IMR-90 (cell line): ENCODE measurements around the gene ADARB2. TPM values are rescaled to one million over a fixed set of nuclear protein-coding genes. Genes with fewer than 3 reads are reported as not detected.

Experiments
- ATAC-seq: fragments of 200-7000 bp; cut with Tn5 transposase; 2 replicates; pipeline ENCODE4 v1.9.1; 2020; ENCODE audit warnings: low read depth, mild to moderate bottlenecking, moderate library complexity
- BruUV-seq: library from RNA; stranded (reverse); fragments of 400-500 nt; replicated peaks from 2 replicates; lab custom pipeline; 2021; lab: Mats Ljungman, UMichigan
- CTCF ChIA-PET: fragments of 300-600 bp; formaldehyde crosslinking; extraction: SDS; loops from one replicate; lab custom pipeline; 2021; ENCODE audit warnings: antibody characterized with exemption; lab: Yijun Ruan, JAX
- POLR2A ChIA-PET: fragments of 300-600 bp; sonication (Branson Sonifier 250); formaldehyde crosslinking; loops from one replicate; lab custom pipeline; 2022; ENCODE audit warnings: antibody characterized with exemption; ENCODE audit not compliant: unreplicated experiment; lab: Charles Lee
- DNase-seq: peaks from one replicate; pipeline ENCODE4 v3.0.0; 2013
- H2AFZ ChIP-seq: replicated peaks from 2 replicates; pipeline ENCODE3; 2013; ENCODE audit warnings: low read length, mild to moderate bottlenecking; ENCODE audit not compliant: poor library complexity
- H2AK5ac ChIP-seq: 2 replicates; pipeline ENCODE4 v1.6.1; 2013; ENCODE audit warnings: low read depth, low read length, inconsistent platforms
- H2AK9ac ChIP-seq: replicated peaks from 2 replicates; pipeline ENCODE3; 2013; ENCODE audit warnings: mild to moderate bottlenecking, low read depth, low read length, moderate library complexity; ENCODE audit not compliant: poor library complexity
- H2BK120ac ChIP-seq: 2 replicates; pipeline ENCODE4 v1.6.1; 2013; ENCODE audit warnings: low read depth, low read length, inconsistent platforms
- H2BK15ac ChIP-seq: 3 replicates; pipeline ENCODE4 v1.6.1; 2013; ENCODE audit warnings: low read depth, low read length, inconsistent platforms
- H2BK20ac ChIP-seq: 2 replicates; pipeline ENCODE4 v1.6.1; 2013; ENCODE audit warnings: low read depth, mild to moderate bottlenecking, inconsistent platforms, low read length, moderate library complexity
- H2BK5ac ChIP-seq: 2 replicates; pipeline ENCODE4 v1.6.1; 2013; ENCODE audit warnings: mild to moderate bottlenecking, low read depth, low read length, inconsistent platforms; ENCODE audit not compliant: poor library complexity, severe bottlenecking
- H3K14ac ChIP-seq: replicated peaks from 2 replicates; pipeline ENCODE4 v1.6.1; 2013; ENCODE audit warnings: low read depth, low read length, inconsistent platforms
- H3K18ac ChIP-seq: 2 replicates; pipeline ENCODE4 v1.6.1; 2013; ENCODE audit warnings: low read depth, low read length, control low read depth
- H3K23ac ChIP-seq: 2 replicates; pipeline ENCODE4 v1.6.1; 2013; ENCODE audit warnings: low read depth, low read length, inconsistent platforms
- H3K27ac ChIP-seq: 2 replicates; pipeline ENCODE4 v1.5.1; 2013; ENCODE audit warnings: mild to moderate bottlenecking, control low read depth, low read length; ENCODE audit not compliant: insufficient read depth
- H3K27me3 ChIP-seq: 2 replicates; pipeline ENCODE4 v1.6.1; 2013; ENCODE audit warnings: low read length; ENCODE audit not compliant: control insufficient read depth, insufficient read depth
- H3K36me3 ChIP-seq: 2 replicates; pipeline ENCODE4 v1.6.1; 2013; ENCODE audit warnings: low read length, mixed read lengths; ENCODE audit not compliant: control insufficient read depth, insufficient read depth
- H3K4ac ChIP-seq: 2 replicates; pipeline ENCODE4 v1.6.1; 2013; ENCODE audit warnings: low read depth, low read length, inconsistent platforms
- H3K4me1 ChIP-seq: 2 replicates; pipeline ENCODE4 v1.6.1; 2013; ENCODE audit warnings: low read length, mixed read lengths; ENCODE audit not compliant: control insufficient read depth, insufficient read depth
- H3K4me2 ChIP-seq: 2 replicates; pipeline ENCODE4 v1.6.1; 2013; ENCODE audit warnings: low read depth, mild to moderate bottlenecking, control low read depth, low read length, moderate library complexity
- H3K4me3 ChIP-seq: 2 replicates; pipeline ENCODE4 v1.5.1; 2013; ENCODE audit warnings: low read depth, mild to moderate bottlenecking, control low read depth, low read length, moderate library complexity; ENCODE audit not compliant: insufficient read depth
- H3K56ac ChIP-seq: 2 replicates; pipeline ENCODE4 v1.6.1; 2013; ENCODE audit warnings: low read length, inconsistent platforms; ENCODE audit not compliant: insufficient read depth; ENCODE audit errors: extremely low read depth
- H3K79me1 ChIP-seq, 2 experiments: 2 replicates each; pipeline ENCODE4 v1.6.1; 2013; ENCODE audit warnings: low read length in 2 of 2, inconsistent platforms in 1 of 2, low read depth in 1 of 2
- H3K9ac ChIP-seq: 2 replicates; pipeline ENCODE4 v1.6.1; 2013; ENCODE audit warnings: low read depth, low read length, control low read depth
- H3K9me1 ChIP-seq: 2 replicates; pipeline ENCODE4 v1.6.1; 2013; ENCODE audit warnings: low read length, inconsistent platforms; ENCODE audit not compliant: insufficient read depth
- H3K9me3 ChIP-seq: 2 replicates; pipeline ENCODE4 v1.6.1; 2013; ENCODE audit warnings: low read length; ENCODE audit not compliant: control insufficient read depth, insufficient read depth
- H4K20me1 ChIP-seq: 2 replicates; pipeline ENCODE4 v1.6.1; 2013; ENCODE audit warnings: low read length, inconsistent platforms; ENCODE audit not compliant: insufficient read depth
- H4K5ac ChIP-seq: 2 replicates; pipeline ENCODE4 v1.6.1; 2013; ENCODE audit warnings: mild to moderate bottlenecking, low read depth, low read length, control low read depth
- H4K8ac ChIP-seq, 2 experiments: 2 replicates each; pipeline ENCODE4 v1.6.1; 2013; ENCODE audit warnings: low read depth in 2 of 2, low read length in 2 of 2, control low read depth in 1 of 2, inconsistent platforms in 1 of 2
- H4K91ac ChIP-seq: 2 replicates; pipeline ENCODE4 v1.6.1; 2013; ENCODE audit warnings: low read depth, low read length, inconsistent platforms; ENCODE audit not compliant: insufficient read depth
- BHLHE40 ChIP-seq: fragments of 150-350 bp; IDR thresholded peaks from 2 replicates; pipeline ENCODE4 v1.6.1; 2016; ENCODE audit warnings: mild to moderate bottlenecking, low read depth, low read length
- CEBPB ChIP-seq: IDR thresholded peaks from 2 replicates; pipeline ENCODE4 v1.6.1; 2012; ENCODE audit warnings: low read depth, low read length, improper control_type of control experiment
- CHD1 ChIP-seq: IDR thresholded peaks from 2 replicates; pipeline ENCODE4 v1.6.1; 2012; ENCODE audit warnings: low read depth, low read length, improper control_type of control experiment
- MXI1 ChIP-seq: IDR thresholded peaks from 2 replicates; pipeline ENCODE4 v1.6.1; 2012; ENCODE audit warnings: low read depth, mild to moderate bottlenecking, low read length, moderate library complexity, borderline replicate concordance
- POLR2A ChIP-seq: IDR thresholded peaks from 2 replicates; pipeline ENCODE4 v1.6.1; 2012; ENCODE audit warnings: mild to moderate bottlenecking, low read depth, low read length
- RFX5 ChIP-seq: IDR thresholded peaks from 2 replicates; pipeline ENCODE4 v1.8.0; 2012; ENCODE audit warnings: low read depth, mild to moderate bottlenecking, low read length, moderate library complexity
- SMC3 ChIP-seq: fragments of 150-350 bp; IDR thresholded peaks from 2 replicates; pipeline ENCODE4 v1.6.1; 2016; ENCODE audit warnings: low read depth, mild to moderate bottlenecking, antibody characterized with exemption, low read length, moderate library complexity
- USF2 ChIP-seq: fragments of 150-350 bp; IDR thresholded peaks from 2 replicates; pipeline ENCODE4 v1.6.1; 2017; ENCODE audit warnings: mild to moderate bottlenecking, antibody characterized with exemption, low read length, low read depth
- WGBS, 2 experiments: methylation state at CpG; one replicate each; pipeline versions ENCODE4 v1.1.5 to v1.1.7; 2013; ENCODE audit warnings: missing lambda C conversion rate in 2 of 2; ENCODE audit not compliant: insufficient read length in 1 of 2; ENCODE audit errors: extremely low coverage in 2 of 2; 5-methylcytosine and 5-hydroxymethylcytosine counted together
- dilution Hi-C: fragments of 300-500 bp; cut with HindIII; formaldehyde crosslinking; loops from one replicate; pipeline ENCODE4 v1.14.3; 2018; ENCODE audit warnings: low sequenced_read_pairs; ENCODE audit not compliant: unreplicated experiment
- in situ Hi-C: fragments of 300-500 bp; cut with MboI; formaldehyde crosslinking; loops from 3 replicates; pipeline ENCODE4 v1.14.3; 2019; ENCODE audit warnings: low sequenced_read_pairs, inconsistent platforms, mixed read lengths
- intact Hi-C: fragments of 100-400 bp; cut with micrococcal nuclease; formaldehyde crosslinking; loops from 2 replicates; pipeline ENCODE4 v1.10.0; 2022
- polyA plus RNA-seq, 3 experiments: library from polyadenylated mRNA; depleted of rRNA; stranded (reverse); fragments of >200 nt; gene quantifications; 2 replicates each; pipeline ENCODE4 v1.2.3, GENCODE V29; 2012; ENCODE audit warnings: low replicate concordance in 1 of 3
- total RNA-seq: library from RNA; depleted of rRNA; stranded (reverse); fragments of >200 nt; gene quantifications from 2 replicates; pipeline ENCODE4 v1.2.3, GENCODE V29; 2012
- TF ChIP-seq, protein P1 (sequence below): conservative IDR thresholded peaks from 2 replicates; pipeline ENCODE4 v1.5.1; 2012; ENCODE audit warnings: mild to moderate bottlenecking, low read depth, low read length, improper control_type of control experiment

Gene ADARB2
- total and polyA plus RNA-seq, 2 of the 4 experiments (the other 2 are of a cell fraction) = not detected

GRCh38 chr10:1215862-1216573, 521.3 kb downstream of the ADARB2 start:
- H3K23ac ChIP-seq = no peak overlapping the region
- H3K18ac ChIP-seq = no peak overlapping the region
- no peak overlapping the region for H2AK5ac ChIP-seq
- H4K91ac ChIP-seq = no peak overlapping the region
- 54% methylated on average over 9 of the region's 22 CpGs; no CpG with 5 or more reads in 1 of the 2 experiments for WGBS, 2 experiments
- TF ChIP-seq CEBPB = no peak
- TF ChIP-seq CHD1 = no peak
- no peak for TF ChIP-seq RFX5
- TF ChIP-seq USF2 = no peak
- TF ChIP-seq SMC3 = no peak
- no peak for TF ChIP-seq POLR2A
- TF ChIP-seq, protein P1, sequence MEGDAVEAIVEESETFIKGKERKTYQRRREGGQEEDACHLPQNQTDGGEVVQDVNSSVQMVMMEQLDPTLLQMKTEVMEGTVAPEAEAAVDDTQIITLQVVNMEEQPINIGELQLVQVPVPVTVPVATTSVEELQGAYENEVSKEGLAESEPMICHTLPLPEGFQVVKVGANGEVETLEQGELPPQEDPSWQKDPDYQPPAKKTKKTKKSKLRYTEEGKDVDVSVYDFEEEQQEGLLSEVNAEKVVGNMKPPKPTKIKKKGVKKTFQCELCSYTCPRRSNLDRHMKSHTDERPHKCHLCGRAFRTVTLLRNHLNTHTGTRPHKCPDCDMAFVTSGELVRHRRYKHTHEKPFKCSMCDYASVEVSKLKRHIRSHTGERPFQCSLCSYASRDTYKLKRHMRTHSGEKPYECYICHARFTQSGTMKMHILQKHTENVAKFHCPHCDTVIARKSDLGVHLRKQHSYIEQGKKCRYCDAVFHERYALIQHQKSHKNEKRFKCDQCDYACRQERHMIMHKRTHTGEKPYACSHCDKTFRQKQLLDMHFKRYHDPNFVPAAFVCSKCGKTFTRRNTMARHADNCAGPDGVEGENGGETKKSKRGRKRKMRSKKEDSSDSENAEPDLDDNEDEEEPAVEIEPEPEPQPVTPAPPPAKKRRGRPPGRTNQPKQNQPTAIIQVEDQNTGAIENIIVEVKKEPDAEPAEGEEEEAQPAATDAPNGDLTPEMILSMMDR = no peak
- TF ChIP-seq MXI1 = no peak
- TF ChIP-seq BHLHE40 = no peak
- H3K9me1 ChIP-seq = no peaks in the 10 kb centered on the region
- DNase-seq (no peak), ATAC-seq (no peak)
- H2AK9ac ChIP-seq = no peak overlapping the region
- no peak overlapping the region for H2BK120ac ChIP-seq
- ChIA-PET POLR2A (no interaction called here), CTCF (no interaction called here)
- H4K5ac ChIP-seq = no peak overlapping the region
- no peak overlapping the region for H3K4me2 ChIP-seq
- no peaks in the 10 kb centered on the region for H3K79me1 ChIP-seq
- H3K27ac ChIP-seq = no peak overlapping the region
- H3K4me3 ChIP-seq = no peak overlapping the region
- no peak overlapping the region for H2BK15ac ChIP-seq
- H4K20me1 ChIP-seq = no peaks in the 10 kb centered on the region
- no peak overlapping the region for H3K56ac ChIP-seq
- no peaks in the 10 kb centered on the region for H3K4me1 ChIP-seq
- no peak overlapping the region for H3K9ac ChIP-seq
- dilution Hi-C loops (no loop called here), intact Hi-C loops (no loop called here), in situ Hi-C loops (no loop called here)
- no peak overlapping the region for H3K4ac ChIP-seq
- no TSS peak for BruUV-seq
- no peak overlapping the region for H4K8ac ChIP-seq
- H3K36me3 ChIP-seq = no peaks in the 10 kb centered on the region
- H3K9me3 ChIP-seq = peaks cover 48% of the 10 kb centered on the region
- no peak overlapping the region for H2AFZ ChIP-seq
- no peaks in the 10 kb centered on the region for H3K27me3 ChIP-seq
- H2BK5ac ChIP-seq = no peak overlapping the region
- no peak overlapping the region for H3K14ac ChIP-seq
- no peak overlapping the region for H2BK20ac ChIP-seq
